CD4-positive, alpha-beta T cell treated with Interleukin-6 for 4 hours (primary cell): Measurements from ENCODE around the gene FOXI1.

Experiments
- DNase-seq: peaks from one replicate; pipeline ENCODE4 v3.0.0-alpha.2; 2020; ENCODE audit warnings: mixed read lengths

Gene FOXI1

DNA sequence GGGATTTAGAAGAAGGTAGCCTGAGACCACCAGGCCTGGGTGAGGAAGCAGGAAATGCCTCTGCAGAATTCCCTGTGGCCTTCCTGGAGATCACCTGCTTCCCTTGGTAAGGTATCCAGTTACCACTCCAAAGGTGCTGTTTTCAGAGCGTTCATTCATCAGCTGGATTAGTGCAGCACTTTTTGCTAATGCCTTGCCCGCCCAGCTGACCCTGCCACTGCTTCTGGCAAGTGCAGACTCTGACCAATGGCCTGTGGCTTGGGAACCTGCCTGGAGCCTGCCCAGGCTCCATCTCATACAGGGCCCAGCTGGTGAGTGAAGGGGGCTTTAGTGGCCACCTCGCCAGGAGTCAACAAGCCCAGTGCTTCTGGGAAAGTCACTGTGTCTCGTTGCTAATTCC, 48.6 kb downstream of the FOXI1 start:
- no peak for DNase-seq

DNA sequence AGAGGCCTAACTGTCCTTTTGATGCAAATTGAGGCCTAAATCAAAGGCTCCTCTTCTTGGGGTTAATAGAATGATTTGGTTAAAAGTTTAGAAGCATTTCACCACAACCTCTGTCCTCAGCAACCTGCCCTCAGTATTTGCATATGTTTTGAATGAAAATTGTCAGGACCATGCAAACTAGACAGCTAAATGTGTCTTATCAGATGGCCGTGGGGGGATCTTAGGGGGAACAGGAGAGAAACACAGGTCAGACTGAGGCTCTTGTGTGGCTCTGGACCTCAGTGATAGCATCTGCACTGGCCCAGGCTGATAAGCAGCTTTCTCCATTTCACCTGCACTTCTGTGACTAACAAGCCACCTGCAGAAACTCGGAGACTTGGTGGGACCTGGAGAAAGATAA, 49.0 kb downstream of the FOXI1 start:
- no peak for DNase-seq

DNA sequence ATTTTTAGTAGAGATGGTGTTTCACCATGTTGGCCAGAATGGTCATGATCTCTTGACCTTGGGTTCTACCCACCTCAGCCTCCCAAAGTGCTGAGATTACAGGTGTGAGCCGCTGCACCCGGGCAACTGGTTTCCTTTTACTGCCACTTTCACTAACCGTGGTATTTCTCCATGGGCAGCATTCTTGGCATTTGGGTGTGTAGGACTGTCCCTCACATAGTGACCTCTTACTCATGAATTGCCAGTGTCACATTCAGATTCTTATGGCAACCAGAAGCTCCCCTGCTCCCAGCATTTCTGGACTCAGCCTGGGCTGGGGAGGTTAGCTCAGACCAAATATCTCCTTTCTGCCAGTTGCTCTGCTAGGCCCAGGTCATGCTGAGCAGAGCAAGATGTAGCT, 50.1 kb downstream of the FOXI1 start:
- DNase-seq = no peak

DNA sequence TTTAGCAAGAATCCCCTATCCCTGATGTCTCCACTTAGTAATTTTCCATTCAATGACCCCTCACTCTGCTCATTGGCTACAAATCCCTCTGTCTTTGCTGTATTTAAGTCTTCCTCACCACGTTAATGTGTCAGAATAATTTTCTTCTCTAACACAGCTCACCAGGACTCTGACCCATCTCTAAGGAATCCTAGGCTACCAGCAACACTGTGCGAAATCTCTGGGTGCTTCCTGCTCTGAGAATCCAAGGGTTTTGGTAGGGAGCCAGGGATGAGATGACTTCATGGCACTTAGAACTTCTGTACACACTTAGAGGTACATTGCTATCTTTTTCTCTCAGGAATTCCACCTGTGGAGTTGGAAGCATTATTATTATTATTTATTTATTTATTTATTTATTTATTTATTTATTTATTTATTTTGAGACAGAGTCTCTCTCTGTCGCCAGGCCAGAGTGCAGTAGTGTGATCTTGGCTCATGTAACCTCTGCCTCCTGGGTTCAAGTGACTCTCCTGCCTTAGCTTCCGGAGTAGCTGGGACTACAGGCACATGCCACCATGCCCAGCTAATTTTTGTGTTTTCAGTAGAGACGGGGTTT, 53.5 kb downstream of the FOXI1 start:
- DNase-seq = no peak
